Activated T-helper 2 cell treated with anti-CD3 and anti-CD28 coated beads, Interferon-gamma antibody, Interleukin-2, Interleukin-4, amounts not matched to agents 10 μg/mL and 5 μg/mL and 100 μg/mL, durations not matched to agents 14 hours and 24 hours and 36 hours (primary cell): ENCODE measurements around the gene FOXC1. TPM values are rescaled to one million over a fixed set of nuclear protein-coding genes. Genes with fewer than 3 reads are reported as not detected.

Source experiments
- DNase-seq: peaks from one replicate; pipeline ENCODE4 v3.0.0; 2021; ENCODE audit warnings: low spot score
- H3K27ac Mint-ChIP-seq: one replicate; pipeline ENCODE4 v1.8.0; 2021; ENCODE audit warnings: mixed read lengths
- H3K27me3 Mint-ChIP-seq: one replicate; pipeline ENCODE4 v1.8.0; 2021; ENCODE audit warnings: low read depth, mixed read lengths
- H3K36me3 Mint-ChIP-seq: one replicate; pipeline ENCODE4 v1.8.0; 2021; ENCODE audit warnings: low read depth, mixed read lengths
- H3K4me1 Mint-ChIP-seq: one replicate; pipeline ENCODE4 v1.8.0; 2021; ENCODE audit warnings: low read depth, mixed read lengths
- H3K4me3 Mint-ChIP-seq: one replicate; pipeline ENCODE4 v1.8.0; 2021; ENCODE audit warnings: low read depth, mild to moderate bottlenecking, moderate library complexity, mixed read lengths
- H3K9me3 Mint-ChIP-seq: one replicate; pipeline ENCODE4 v1.8.0; 2021; ENCODE audit warnings: mixed read lengths
- intact Hi-C: fragments of 100-400 bp; cut with micrococcal nuclease; formaldehyde crosslinking; loops from one replicate; pipeline ENCODE4 v1.15.1; 2023
- total RNA-seq: library from RNA; stranded (reverse); gene quantifications from 2 replicates; pipeline ENCODE4 v1.2.3, GENCODE V29; 2022

Gene FOXC1
- total RNA-seq, 1 donor from 2014 or later: 0.07 TPM

GRCh38 chr6:1577146-1577680 lies 32.5 kb upstream of the FOXC1 start:
- DNase-seq: no peak
- Mint-ChIP-seq H3K36me3 (no peaks in the 10 kb centered on the region), H3K27ac (no peak overlapping the region), H3K9me3 (no peaks in the 10 kb centered on the region), H3K4me3 (no peak overlapping the region), H3K4me1 (no peaks in the 10 kb centered on the region), H3K27me3 (peaks cover 2% of the 10 kb centered on the region)
- intact Hi-C loops: no loop called here

- Mint-ChIP-seq H3K9me3 (no peaks in the 10 kb centered on the region), H3K4me3 (no peak overlapping the region), H3K36me3 (no peaks in the 10 kb centered on the region), H3K4me1 (no peaks in the 10 kb centered on the region), H3K27ac (no peak overlapping the region), H3K27me3 (peaks cover under 1% of the 10 kb centered on the region)
- intact Hi-C loops: no loop called here
- no peak for DNase-seq
Observed at GRCh38 chr6:1577896-1578745, 31.6 kb upstream of the FOXC1 start.

GRCh38 chr6:1579096-1579495 lies 30.6 kb upstream of the FOXC1 start:
- Mint-ChIP-seq H3K4me1 (no peaks in the 10 kb centered on the region), H3K27me3 (peaks cover 2% of the 10 kb centered on the region), H3K9me3 (no peaks in the 10 kb centered on the region), H3K27ac (no peak overlapping the region), H3K36me3 (no peaks in the 10 kb centered on the region), H3K4me3 (no peak overlapping the region)
- intact Hi-C loops: no loop called here
- DNase-seq: no peak

- no peaks in the 10 kb centered on the region for H3K4me1 Mint-ChIP-seq
- H3K4me3 Mint-ChIP-seq: no peak overlapping the region
- intact Hi-C loops: no loop called here
- peaks cover 2% of the 10 kb centered on the region for H3K27me3 Mint-ChIP-seq
- no peak for DNase-seq
- no peak overlapping the region for H3K27ac Mint-ChIP-seq
- no peaks in the 10 kb centered on the region for H3K36me3 Mint-ChIP-seq
- no peaks in the 10 kb centered on the region for H3K9me3 Mint-ChIP-seq
Observed at GRCh38 chr6:1580109-1580508, 29.6 kb upstream of the FOXC1 start.

GRCh38 chr6:1580585-1580984 lies 29.1 kb upstream of the FOXC1 start:
- H3K27me3 Mint-ChIP-seq: peaks cover 2% of the 10 kb centered on the region
- intact Hi-C loops: no loop called here

GRCh38 chr6:1581120-1581991 lies 28.4 kb upstream of the FOXC1 start:
- Mint-ChIP-seq H3K4me1 (no peaks in the 10 kb centered on the region), H3K9me3 (no peaks in the 10 kb centered on the region), H3K27me3 (peaks cover 2% of the 10 kb centered on the region), H3K4me3 (no peak overlapping the region), H3K27ac (no peak overlapping the region), H3K36me3 (no peaks in the 10 kb centered on the region)
- intact Hi-C loops: no loop called here
- no peak for DNase-seq

More at GRCh38 chr6:1580585-1580984, 29.1 kb upstream of the FOXC1 start:
- Mint-ChIP-seq H3K36me3 (no peaks in the 10 kb centered on the region), H3K27ac (no peak overlapping the region), H3K4me3 (no peak overlapping the region), H3K9me3 (no peaks in the 10 kb centered on the region), H3K4me1 (no peaks in the 10 kb centered on the region)
- no peak for DNase-seq

- Mint-ChIP-seq H3K4me1 (no peaks in the 10 kb centered on the region), H3K9me3 (no peaks in the 10 kb centered on the region), H3K27ac (no peak overlapping the region), H3K36me3 (no peaks in the 10 kb centered on the region), H3K4me3 (no peak overlapping the region), H3K27me3 (peaks cover 7% of the 10 kb centered on the region)
- no peak for DNase-seq
- intact Hi-C loops: no loop called here
Observed at GRCh38 chr6:1584146-1584545, 25.6 kb upstream of the FOXC1 start.

GRCh38 chr6:1584996-1585668 lies 24.6 kb upstream of the FOXC1 start:
- Mint-ChIP-seq H3K4me1 (no peaks in the 10 kb centered on the region), H3K9me3 (no peaks in the 10 kb centered on the region), H3K27ac (no peak overlapping the region), H3K27me3 (peaks cover 11% of the 10 kb centered on the region), H3K4me3 (no peak overlapping the region), H3K36me3 (no peaks in the 10 kb centered on the region)
- no peak for DNase-seq
- intact Hi-C loops: no loop called here

GRCh38 chr6:1585669-1586049 lies 24.1 kb upstream of the FOXC1 start:
- H3K36me3 Mint-ChIP-seq: no peaks in the 10 kb centered on the region
- peaks cover 11% of the 10 kb centered on the region for H3K27me3 Mint-ChIP-seq
- no peak for DNase-seq
- H3K4me1 Mint-ChIP-seq: no peaks in the 10 kb centered on the region
- H3K9me3 Mint-ChIP-seq: no peaks in the 10 kb centered on the region
- no peak overlapping the region for H3K4me3 Mint-ChIP-seq
- no peak overlapping the region for H3K27ac Mint-ChIP-seq
- intact Hi-C loops: no loop called here

GRCh38 chr6:1586256-1586655 lies 23.5 kb upstream of the FOXC1 start:
- no peak overlapping the region for H3K27ac Mint-ChIP-seq
- DNase-seq: no peak
- intact Hi-C loops: no loop called here
- H3K27me3 Mint-ChIP-seq: peaks cover 11% of the 10 kb centered on the region
- H3K4me3 Mint-ChIP-seq: no peak overlapping the region
- H3K4me1 Mint-ChIP-seq: no peaks in the 10 kb centered on the region
- no peaks in the 10 kb centered on the region for H3K9me3 Mint-ChIP-seq
- no peaks in the 10 kb centered on the region for H3K36me3 Mint-ChIP-seq

- Mint-ChIP-seq H3K36me3 (no peaks in the 10 kb centered on the region), H3K9me3 (no peaks in the 10 kb centered on the region), H3K4me3 (no peak overlapping the region), H3K4me1 (no peaks in the 10 kb centered on the region), H3K27me3 (peaks cover 11% of the 10 kb centered on the region), H3K27ac (no peak overlapping the region)
- no peak for DNase-seq
- intact Hi-C loops: no loop called here
Observed at GRCh38 chr6:1586861-1587450, 22.8 kb upstream of the FOXC1 start.

GRCh38 chr6:1587546-1587945 lies 22.2 kb upstream of the FOXC1 start:
- intact Hi-C loops: no loop called here
- no peak for DNase-seq
- Mint-ChIP-seq H3K36me3 (no peaks in the 10 kb centered on the region), H3K9me3 (no peaks in the 10 kb centered on the region), H3K27ac (no peak overlapping the region), H3K4me1 (no peaks in the 10 kb centered on the region), H3K4me3 (no peak overlapping the region), H3K27me3 (peaks cover 14% of the 10 kb centered on the region)
